H9 (cell line): Measurements from ENCODE around the gene PITPNB. TPM values are rescaled to one million over a fixed set of nuclear protein-coding genes. Genes with fewer than 3 reads are reported as not detected.

ENCODE experiments used
- DNase-seq: peaks from one replicate; pipeline ENCODE4 v3.0.0-alpha.2; 2017
- H2AFZ ChIP-seq: one replicate; pipeline ENCODE4 v1.6.1; 2013; ENCODE audit warnings: mild to moderate bottlenecking, low read length, control low read depth, moderate library complexity
- H2AK5ac ChIP-seq: 2 replicates; pipeline ENCODE4 v1.6.1; 2013; ENCODE audit warnings: low read length, control low read depth, mixed read lengths; ENCODE audit not compliant: insufficient read length
- H2BK120ac ChIP-seq: one replicate; pipeline ENCODE4 v1.6.1; 2013; ENCODE audit warnings: low read depth, mild to moderate bottlenecking, low read length, control low read depth, inconsistent platforms; ENCODE audit not compliant: poor library complexity, severe bottlenecking
- H2BK12ac ChIP-seq: 2 replicates; pipeline ENCODE4 v1.6.1; 2013; ENCODE audit warnings: low read length, control low read depth, mixed read lengths, low read depth; ENCODE audit not compliant: insufficient read length
- H2BK15ac ChIP-seq: 2 replicates; pipeline ENCODE4 v1.6.1; 2013; ENCODE audit warnings: low read depth, low read length, control low read depth
- H2BK20ac ChIP-seq: one replicate; pipeline ENCODE4 v1.6.1; 2013; ENCODE audit warnings: low read depth, mild to moderate bottlenecking, low read length, control low read depth, inconsistent platforms; ENCODE audit not compliant: poor library complexity, severe bottlenecking
- H2BK5ac ChIP-seq: 2 replicates; pipeline ENCODE4 v1.6.1; 2013; ENCODE audit warnings: low read length, control low read depth, mixed read lengths; ENCODE audit not compliant: insufficient read length
- H3K14ac ChIP-seq: 2 replicates; pipeline ENCODE4 v1.6.1; 2013; ENCODE audit warnings: low read length, control low read depth; ENCODE audit not compliant: insufficient read depth
- H3K18ac ChIP-seq: 2 replicates; pipeline ENCODE4 v1.6.1; 2013; ENCODE audit warnings: low read depth, mild to moderate bottlenecking, mixed read lengths, low read length, control low read depth; ENCODE audit not compliant: insufficient read length
- H3K23ac ChIP-seq: 2 replicates; pipeline ENCODE4 v1.6.1; 2013; ENCODE audit warnings: low read length, control low read depth, mixed read lengths, low read depth; ENCODE audit not compliant: insufficient read length
- H3K23me2 ChIP-seq: 2 replicates; pipeline ENCODE4 v1.6.1; 2013; ENCODE audit warnings: low read depth, mild to moderate bottlenecking, mixed read lengths, low read length, control low read depth; ENCODE audit not compliant: insufficient read length, poor library complexity, severe bottlenecking
- H3K27ac ChIP-seq: 2 replicates; pipeline ENCODE4 v1.5.1; 2013; ENCODE audit warnings: low read length, control low read depth, mixed read lengths, low read depth; ENCODE audit not compliant: insufficient read length
- H3K27me3 ChIP-seq: 2 replicates; pipeline ENCODE4 v1.6.1; 2013; ENCODE audit warnings: low read length, control low read depth, inconsistent platforms; ENCODE audit not compliant: insufficient read depth
- H3K4ac ChIP-seq: 2 replicates; pipeline ENCODE4 v1.6.1; 2013; ENCODE audit warnings: low read depth, mild to moderate bottlenecking, control low read depth, inconsistent platforms, low read length, moderate library complexity
- H3K4me1 ChIP-seq: 2 replicates; pipeline ENCODE4 v1.6.1; 2013; ENCODE audit warnings: low read length, control low read depth, inconsistent platforms; ENCODE audit not compliant: insufficient read depth
- H3K4me2 ChIP-seq: 2 replicates; pipeline ENCODE4 v1.6.1; 2013; ENCODE audit warnings: low read length, control low read depth, mixed read lengths; ENCODE audit not compliant: insufficient read length, insufficient read depth
- H3K56ac ChIP-seq: 2 replicates; pipeline ENCODE4 v1.6.1; 2013; ENCODE audit warnings: low read depth, mild to moderate bottlenecking, mixed read lengths, low read length, control low read depth; ENCODE audit not compliant: insufficient read length
- H3K79me1 ChIP-seq: 2 replicates; pipeline ENCODE4 v1.6.1; 2013; ENCODE audit warnings: low read depth, mild to moderate bottlenecking, moderate library complexity, low read length, control low read depth, inconsistent platforms; ENCODE audit not compliant: insufficient read depth, poor library complexity, severe bottlenecking
- H3K79me2 ChIP-seq: 2 replicates; pipeline ENCODE4 v1.6.1; 2013; ENCODE audit warnings: low read length, control low read depth, inconsistent platforms; ENCODE audit not compliant: insufficient read depth
- H3K9ac ChIP-seq: 2 replicates; pipeline ENCODE4 v1.6.1; 2013; ENCODE audit warnings: low read length, control low read depth, mixed read lengths; ENCODE audit not compliant: insufficient read length; ENCODE audit errors: extremely low read depth
- H3K9me3 ChIP-seq: one replicate; pipeline ENCODE4 v1.6.1; 2013; ENCODE audit warnings: low read depth, low read length, inconsistent platforms; ENCODE audit not compliant: control insufficient read depth
- H3T11ph ChIP-seq: one replicate; pipeline ENCODE4 v1.6.1; 2013; ENCODE audit warnings: mild to moderate bottlenecking, low read length, control low read depth, inconsistent platforms
- H4K20me1 ChIP-seq: one replicate; pipeline ENCODE4 v1.6.1; 2013; ENCODE audit not compliant: control insufficient read depth, insufficient read length, insufficient read depth
- H4K5ac ChIP-seq: 2 replicates; pipeline ENCODE4 v1.6.1; 2013; ENCODE audit warnings: low read depth, mild to moderate bottlenecking, mixed read lengths, low read length, control low read depth; ENCODE audit not compliant: insufficient read length
- H4K8ac ChIP-seq: replicated peaks from 2 replicates; pipeline ENCODE4 v1.6.1; 2013; ENCODE audit warnings: low read length, control low read depth, mixed read lengths, low read depth; ENCODE audit not compliant: insufficient read length
- H4K91ac ChIP-seq: 2 replicates; pipeline ENCODE4 v1.6.1; 2013; ENCODE audit warnings: low read depth, mild to moderate bottlenecking, moderate library complexity, mixed read lengths, low read length, control low read depth; ENCODE audit not compliant: insufficient read length
- H3K27ac Mint-ChIP-seq, 3 experiments: 2 replicates in 2 of 3; 3 replicates in 1 of 3; pipeline ENCODE4 v1.8.0; 2020 to 2021; ENCODE audit warnings: mixed read lengths in 3 of 3, mild to moderate bottlenecking in 1 of 3, moderate library complexity in 1 of 3
- H3K27me3 Mint-ChIP-seq: 2 replicates; pipeline ENCODE4 v1.8.0; 2021; ENCODE audit warnings: low read depth, mild to moderate bottlenecking, moderate library complexity, mixed read lengths
- H3K36me3 Mint-ChIP-seq, 3 experiments: 2 replicates in 2 of 3; 3 replicates in 1 of 3; pipeline ENCODE4 v1.8.0; 2020 to 2021; ENCODE audit warnings: low read depth in 3 of 3, mixed read lengths in 3 of 3; ENCODE audit not compliant: insufficient read depth in 1 of 3
- H3K4me1 Mint-ChIP-seq, 2 experiments: 2 replicates each; pipeline ENCODE4 v1.8.0; 2020; ENCODE audit warnings: mixed read lengths in 2 of 2
- H3K4me3 Mint-ChIP-seq, 2 experiments: 2 replicates in 1 of 2; 3 replicates in 1 of 2; pipeline ENCODE4 v1.8.0; 2020 to 2021; ENCODE audit warnings: mild to moderate bottlenecking in 2 of 2, mixed read lengths in 2 of 2, moderate library complexity in 1 of 2
- H3K9me3 Mint-ChIP-seq, 2 experiments: 2 replicates in 1 of 2; 3 replicates in 1 of 2; pipeline ENCODE4 v1.8.0; 2020; ENCODE audit warnings: mild to moderate bottlenecking in 2 of 2, mixed read lengths in 2 of 2, moderate library complexity in 1 of 2
- total RNA-seq: library from RNA; stranded (reverse); gene quantifications from 2 replicates; pipeline ENCODE4 v1.2.1, GENCODE V29; 2021
- TF ChIP-seq, protein P1 (sequence below): fragments of 200-600 bp; sonication (generic); conservative IDR thresholded peaks from 3 replicates; pipeline ENCODE4 v1.8.0; 2021; ENCODE audit warnings: antibody characterized with exemption, mild to moderate bottlenecking

PITPNB gene
- total RNA-seq, 1 experiment from 2014 or later, result 106 TPM

DNA sequence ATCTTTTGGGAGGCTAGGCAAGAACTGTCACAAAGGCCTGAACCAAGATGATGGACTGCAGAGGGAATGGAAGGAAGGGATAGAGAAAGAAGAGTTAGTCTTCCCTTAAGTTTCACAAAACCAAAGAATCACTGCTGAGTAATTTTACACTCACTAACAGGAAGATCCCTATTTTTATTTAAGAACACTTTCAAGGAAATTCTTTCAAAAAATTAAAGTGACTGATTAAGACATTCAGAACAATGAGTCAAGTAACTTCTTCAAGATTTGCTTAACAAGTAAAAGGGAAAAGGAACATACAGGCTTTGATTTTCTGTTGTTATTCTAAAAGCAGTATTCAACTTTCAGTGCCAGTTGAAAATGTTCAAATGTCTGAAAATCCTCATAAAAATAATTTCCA, 3.1 kb downstream of the PITPNB start:
- Histone ChIP-seq H3K56ac (no peak overlapping the region), H4K20me1 (no peaks in the 10 kb centered on the region), H4K8ac (no peak overlapping the region), H3K23ac (no peak overlapping the region), H3K23me2 (peaks cover 13% of the 10 kb centered on the region), H4K5ac (no peak overlapping the region), H3K4me2 (no peak overlapping the region), H2BK120ac (no peak overlapping the region), H2BK5ac (no peak overlapping the region), H3K79me2 (peaks cover 22% of the 10 kb centered on the region; the same call in 1 of the 2 replicates), H3K9me3 (no peaks in the 10 kb centered on the region), H4K91ac (no peak overlapping the region), H3K18ac (no peak overlapping the region), H2AFZ (no peak overlapping the region), H3T11ph (no peak overlapping the region), H3K27ac (no peak overlapping the region), H3K9ac (no peak overlapping the region), H3K14ac (no peak overlapping the region), H3K4ac (no peak overlapping the region), H2BK12ac (no peak overlapping the region), H2AK5ac (no peak overlapping the region), H2BK20ac (no peak overlapping the region), H3K27me3 (no peaks in the 10 kb centered on the region), H3K4me1 (peaks cover 3% of the 10 kb centered on the region; the same call in 1 of the 2 replicates), H2BK15ac (no peak overlapping the region), H3K79me1 (peaks cover 18% of the 10 kb centered on the region)
- Mint-ChIP-seq H3K4me1 (peaks cover 30 to 39% of the 10 kb centered on the region in 2 experiments), H3K4me3 (no peak overlapping the region), H3K27ac (peak overlapping the region in 1 of 3 experiments; percentile 46; a peak in 2 of 7 replicates), H3K36me3 (peaks cover 0 to 2% (median under 1%) of the 10 kb centered on the region in 3 experiments; a peak in 5 of 7 replicates), H3K27me3 (no peaks in the 10 kb centered on the region), H3K9me3 (no peaks in the 10 kb centered on the region)
- no peak for DNase-seq
- TF ChIP-seq, protein P1, sequence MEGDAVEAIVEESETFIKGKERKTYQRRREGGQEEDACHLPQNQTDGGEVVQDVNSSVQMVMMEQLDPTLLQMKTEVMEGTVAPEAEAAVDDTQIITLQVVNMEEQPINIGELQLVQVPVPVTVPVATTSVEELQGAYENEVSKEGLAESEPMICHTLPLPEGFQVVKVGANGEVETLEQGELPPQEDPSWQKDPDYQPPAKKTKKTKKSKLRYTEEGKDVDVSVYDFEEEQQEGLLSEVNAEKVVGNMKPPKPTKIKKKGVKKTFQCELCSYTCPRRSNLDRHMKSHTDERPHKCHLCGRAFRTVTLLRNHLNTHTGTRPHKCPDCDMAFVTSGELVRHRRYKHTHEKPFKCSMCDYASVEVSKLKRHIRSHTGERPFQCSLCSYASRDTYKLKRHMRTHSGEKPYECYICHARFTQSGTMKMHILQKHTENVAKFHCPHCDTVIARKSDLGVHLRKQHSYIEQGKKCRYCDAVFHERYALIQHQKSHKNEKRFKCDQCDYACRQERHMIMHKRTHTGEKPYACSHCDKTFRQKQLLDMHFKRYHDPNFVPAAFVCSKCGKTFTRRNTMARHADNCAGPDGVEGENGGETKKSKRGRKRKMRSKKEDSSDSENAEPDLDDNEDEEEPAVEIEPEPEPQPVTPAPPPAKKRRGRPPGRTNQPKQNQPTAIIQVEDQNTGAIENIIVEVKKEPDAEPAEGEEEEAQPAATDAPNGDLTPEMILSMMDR, result no peak
